Erythroblast (primary cell): ENCODE measurements around the gene PLEKHH3.

Experiments
- DNase-seq, 2 experiments: peaks; one replicate each; lab custom pipeline; 2025; lab: John Stamatoyannopoulos, UW
- GATA1 ChIP-seq: IDR thresholded peaks from 2 replicates; pipeline ENCODE4 v1.6.1; 2011; ENCODE audit warnings: low read depth, mild to moderate bottlenecking, control low read depth, low read length, moderate library complexity
- POLR2A ChIP-seq: IDR thresholded peaks from 2 replicates; pipeline ENCODE4 v1.6.1; 2011; ENCODE audit warnings: mild to moderate bottlenecking, low read length

The PLEKHH3 gene

GRCh38 chr17:42681976-42682721 is 5.4 kb upstream of the PLEKHH3 start, which contains the start of gene CNTNAP1:
Gene CNTNAP1, plus strand, starts transcription at chr17:42682531. Its CDS starts 299 bp downstream, at chr17:42682830.
- TF ChIP-seq POLR2A (no peak), GATA1 (no peak)
- DNase-seq: peak in 1 of 2 experiments; percentile 42

GRCh38 chr17:42680331-42680808 is 3.6 kb upstream of the PLEKHH3 start:
- no peak for DNase-seq
- TF ChIP-seq POLR2A (no peak), GATA1 (no peak)

- TF ChIP-seq GATA1 (no peak), POLR2A (peak; percentile 64)
- peak; percentile 93 to 95 for DNase-seq
Observed at GRCh38 chr17:42679492-42680330, 2.9 kb upstream of the PLEKHH3 start.

GRCh38 chr17:42678951-42679491 is 2.2 kb upstream of the PLEKHH3 start:
- DNase-seq: peak; percentile 52 to 66
- TF ChIP-seq POLR2A: no peak
- TF ChIP-seq GATA1: no peak

- peak; percentile 90 for DNase-seq
- TF ChIP-seq POLR2A (peak; percentile 47), GATA1 (no peak)
Observed at GRCh38 chr17:42677921-42678781, 1.4 kb upstream of the PLEKHH3 start.

GRCh38 chr17:42677012-42677857 is 441 bp upstream of the PLEKHH3 start:
- no peak for TF ChIP-seq GATA1
- TF ChIP-seq POLR2A: peak; percentile 74
- DNase-seq: peak; percentile 100

GRCh38 chr17:42675965-42676423 is 800 bp downstream of the PLEKHH3 start:
- DNase-seq: peak; percentile 62 to 75
- TF ChIP-seq POLR2A (no peak), GATA1 (no peak)

GRCh38 chr17:42675348-42675964 is 1.3 kb downstream of the PLEKHH3 start:
- TF ChIP-seq POLR2A: peak; percentile 51
- TF ChIP-seq GATA1: no peak
- peak in 1 of 2 experiments; percentile 56 for DNase-seq

- TF ChIP-seq GATA1 (no peak), POLR2A (peak; percentile 47)
- peak in 1 of 2 experiments; percentile 56 for DNase-seq
Observed at GRCh38 chr17:42674755-42675347, 1.9 kb downstream of the PLEKHH3 start.

GRCh38 chr17:42673885-42674754 is 2.7 kb downstream of the PLEKHH3 start:
- no peak for TF ChIP-seq GATA1
- TF ChIP-seq POLR2A: peak; percentile 59
- peak; percentile 65 to 69 for DNase-seq

- DNase-seq: no peak
- no peak for TF ChIP-seq GATA1
- TF ChIP-seq POLR2A: no peak
Observed at GRCh38 chr17:42673266-42673884, 3.4 kb downstream of the PLEKHH3 start.
